ENCODE results near the gene PASK.

PASK gene

GRCh38 chr2:241139531-241140444 lies 9.5 kb downstream of the PASK start:
- no peak overlapping the region for H3K9ac ChIP-seq
- no peak overlapping the region for H3K4me3 ChIP-seq
- H3K27me3 ChIP-seq: no peaks in the 10 kb centered on the region
- no peak overlapping the region for H3K27ac ChIP-seq
- peaks cover 12% of the 10 kb centered on the region; the same call in 1 of the 2 replicates for H4K20me1 ChIP-seq
- TF ChIP-seq Cebpa-rat (IDR thresholded peaks at IDR 0.05): no peak
- no peaks in the 10 kb centered on the region for H3K4me1 ChIP-seq
- H3K9me3 ChIP-seq: no peaks in the 10 kb centered on the region
- no peak overlapping the region for H3K4me2 ChIP-seq
- peaks cover 97% of the 10 kb centered on the region for H3K36me3 ChIP-seq

- H3K9me3 ChIP-seq: no peaks in the 10 kb centered on the region
- peaks cover 12% of the 10 kb centered on the region; the same call in 1 of the 2 replicates for H4K20me1 ChIP-seq
- H3K4me3 ChIP-seq: no peak overlapping the region
- H3K9ac ChIP-seq: no peak overlapping the region
- TF ChIP-seq Cebpa-rat (IDR thresholded peaks at IDR 0.05): no peak
- no peaks in the 10 kb centered on the region for H3K4me1 ChIP-seq
- no peaks in the 10 kb centered on the region for H3K27me3 ChIP-seq
- H3K4me2 ChIP-seq: no peak overlapping the region
- peaks cover 97% of the 10 kb centered on the region for H3K36me3 ChIP-seq
- H3K27ac ChIP-seq: no peak overlapping the region
These were observed 10.8 kb downstream of the PASK start for GRCh38 chr2:241138471-241138870.

DNA sequence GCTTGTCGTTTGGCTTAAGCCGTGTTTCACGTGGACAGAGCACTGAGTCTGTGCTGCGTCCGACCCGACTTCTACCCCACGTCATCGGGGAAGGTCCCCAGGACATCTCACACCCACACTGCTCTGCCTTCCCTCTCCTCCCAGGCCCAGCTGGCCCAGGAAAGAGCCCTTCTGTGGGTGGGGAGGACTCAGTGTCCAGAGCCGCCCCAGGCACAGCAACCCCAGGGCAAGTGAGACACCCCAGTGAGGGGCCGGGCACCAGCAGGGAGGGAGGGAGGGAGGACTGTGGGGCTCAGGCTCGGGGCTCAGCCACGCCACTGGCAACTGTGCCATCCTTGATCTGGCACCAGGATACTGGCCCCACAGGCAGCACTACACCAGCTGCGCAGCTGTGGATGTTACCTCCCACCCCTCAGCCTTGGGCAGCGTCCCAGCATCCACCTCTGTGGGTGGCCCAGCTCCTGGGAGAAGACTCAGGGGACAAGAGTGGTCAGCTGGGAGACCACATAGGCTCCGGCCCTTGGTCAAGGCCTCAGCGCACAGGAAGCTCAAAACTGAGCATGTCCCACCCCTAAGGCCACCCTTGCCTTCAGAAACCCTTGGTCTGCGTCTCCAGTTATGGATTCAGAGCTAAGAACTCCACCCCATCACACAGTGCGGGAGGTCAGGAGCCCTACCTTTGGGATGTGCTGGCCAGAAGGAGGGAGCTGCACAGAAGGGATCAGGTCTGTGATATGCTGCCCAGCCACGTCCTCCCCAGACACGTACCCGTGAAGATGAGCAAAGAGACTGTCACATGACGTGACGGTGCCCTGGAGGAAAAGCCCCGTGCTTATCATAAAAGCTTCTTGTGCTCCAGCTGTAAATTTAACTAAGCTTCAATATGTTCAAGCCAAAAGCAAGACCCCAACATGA lies 11.7 kb downstream of the PASK start:
- no peak overlapping the region for H3K4me2 ChIP-seq
- H3K4me1 ChIP-seq: no peaks in the 10 kb centered on the region
- H3K9me3 ChIP-seq: no peaks in the 10 kb centered on the region
- H3K9ac ChIP-seq: no peak overlapping the region
- H3K36me3 ChIP-seq: peaks cover 99% of the 10 kb centered on the region
- H4K20me1 ChIP-seq: peaks cover 12% of the 10 kb centered on the region; the same call in 1 of the 2 replicates
- TF ChIP-seq Cebpa-rat (IDR thresholded peaks at IDR 0.05): no peak
- no peak overlapping the region for H3K4me3 ChIP-seq
- no peak overlapping the region for H3K27ac ChIP-seq
- no peaks in the 10 kb centered on the region for H3K27me3 ChIP-seq

DNA sequence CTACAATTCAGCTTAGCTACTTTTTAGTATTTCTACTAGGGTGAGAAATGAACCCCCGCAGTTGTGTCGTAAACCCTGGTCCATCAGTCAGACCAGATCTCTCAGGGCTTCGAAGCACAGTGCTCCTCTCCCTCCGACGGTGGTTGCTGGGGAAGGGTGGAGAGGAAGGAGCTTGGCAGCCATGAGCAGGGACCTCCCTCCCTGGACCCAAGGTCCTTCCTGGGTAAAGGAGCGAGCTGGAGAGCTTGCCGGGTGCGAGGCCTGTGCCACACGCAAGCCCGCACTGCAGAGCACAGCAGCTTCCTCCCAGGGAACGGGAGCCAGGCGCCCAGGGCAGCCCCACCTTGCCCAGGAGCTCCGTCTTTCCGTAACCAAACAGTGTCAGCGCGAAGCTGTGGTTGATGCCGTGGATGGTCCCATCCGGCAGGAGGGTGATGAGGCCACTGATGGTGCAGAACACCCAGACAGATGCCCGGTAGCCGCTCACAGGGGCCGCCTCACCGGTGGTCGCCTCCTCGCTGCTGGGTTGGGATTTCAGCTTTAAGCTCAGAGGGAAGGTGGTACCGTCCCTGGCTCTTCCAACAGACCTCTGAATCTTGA lies 12.5 kb downstream of the PASK start:
- Histone ChIP-seq H4K20me1 (peaks cover 10% of the 10 kb centered on the region; the same call in 1 of the 2 replicates), H3K4me3 (no peak overlapping the region), H3K36me3 (peaks cover 97% of the 10 kb centered on the region), H3K27ac (no peak overlapping the region), H3K27me3 (no peaks in the 10 kb centered on the region), H3K4me1 (no peaks in the 10 kb centered on the region), H3K9me3 (no peaks in the 10 kb centered on the region), H3K9ac (no peak overlapping the region), H3K4me2 (no peak overlapping the region)
- TF ChIP-seq Cebpa-rat (IDR thresholded peaks at IDR 0.05): no peak

- Histone ChIP-seq H3K27me3 (no peaks in the 10 kb centered on the region), H4K20me1 (peaks cover 4% of the 10 kb centered on the region; the same call in 1 of the 2 replicates), H3K4me1 (no peaks in the 10 kb centered on the region), H3K9ac (no peak overlapping the region), H3K4me2 (no peak overlapping the region), H3K36me3 (peaks cover 96% of the 10 kb centered on the region), H3K27ac (no peak overlapping the region), H3K4me3 (no peak overlapping the region), H3K9me3 (no peaks in the 10 kb centered on the region)
- TF ChIP-seq Cebpa-rat (IDR thresholded peaks at IDR 0.05): no peak
These were observed 13.1 kb downstream of the PASK start for GRCh38 chr2:241136191-241136590.

DNA sequence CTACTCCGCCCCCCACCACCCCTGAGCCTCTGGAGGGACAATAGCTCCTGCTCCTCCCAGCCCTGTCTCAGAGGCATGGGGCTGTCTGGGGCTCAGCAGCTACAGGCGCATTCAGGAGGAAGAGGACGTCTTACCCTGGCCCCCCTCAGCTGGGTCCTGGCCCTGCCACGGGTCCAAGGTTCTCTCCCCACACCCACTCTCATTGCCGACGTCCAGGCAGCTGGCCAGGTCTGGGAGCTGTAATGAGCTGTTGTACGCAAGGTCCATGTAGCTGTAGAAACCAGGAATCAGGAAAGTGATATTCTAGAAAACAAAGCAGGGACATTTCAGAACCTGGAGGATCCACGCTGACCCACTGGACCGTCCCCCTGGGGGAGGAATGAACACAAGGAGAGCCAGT lies 13.5 kb downstream of the PASK start:
- Histone ChIP-seq H3K9ac (no peak overlapping the region), H3K4me1 (no peaks in the 10 kb centered on the region), H3K4me3 (no peak overlapping the region), H3K27me3 (no peaks in the 10 kb centered on the region), H3K4me2 (no peak overlapping the region), H3K9me3 (no peaks in the 10 kb centered on the region), H4K20me1 (no peaks in the 10 kb centered on the region; the same call in 1 of the 2 replicates), H3K27ac (no peak overlapping the region), H3K36me3 (peaks cover 91% of the 10 kb centered on the region)
- no peak for TF ChIP-seq Cebpa-rat (IDR thresholded peaks at IDR 0.05)

GRCh38 chr2:241134711-241135110 lies 14.6 kb downstream of the PASK start:
- Histone ChIP-seq H3K9ac (no peak overlapping the region), H3K27me3 (no peaks in the 10 kb centered on the region), H4K20me1 (no peaks in the 10 kb centered on the region; the same call in 1 of the 2 replicates), H3K4me3 (no peak overlapping the region), H3K36me3 (peaks cover 91% of the 10 kb centered on the region), H3K9me3 (no peaks in the 10 kb centered on the region), H3K27ac (no peak overlapping the region), H3K4me2 (no peak overlapping the region), H3K4me1 (no peaks in the 10 kb centered on the region)
- TF ChIP-seq Cebpa-rat (IDR thresholded peaks at IDR 0.05): no peak

DNA sequence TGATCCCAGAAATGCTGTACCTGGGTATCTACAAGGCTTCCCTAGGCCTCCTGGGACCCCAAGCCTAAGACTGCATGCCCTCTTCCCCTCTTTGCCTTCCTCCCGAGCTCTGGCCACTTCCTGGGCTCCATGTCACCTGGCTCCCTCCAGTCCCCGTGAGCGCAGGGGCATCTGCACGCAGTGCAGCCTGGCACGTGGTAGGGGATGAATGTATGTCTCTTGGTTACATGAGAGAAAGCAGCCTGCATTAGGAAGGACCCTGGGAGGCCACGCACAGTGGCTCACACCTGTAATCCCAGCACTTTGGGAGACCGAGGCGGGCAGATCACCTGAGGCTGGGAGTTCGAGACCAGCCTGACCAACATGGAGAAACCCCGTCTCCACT lies 15.8 kb downstream of the PASK start:
- Histone ChIP-seq H3K4me3 (no peak overlapping the region), H4K20me1 (no peaks in the 10 kb centered on the region), H3K4me1 (no peaks in the 10 kb centered on the region), H3K9me3 (no peaks in the 10 kb centered on the region), H3K36me3 (peaks cover 91% of the 10 kb centered on the region), H3K27me3 (no peaks in the 10 kb centered on the region), H3K27ac (no peak overlapping the region), H3K9ac (no peak overlapping the region), H3K4me2 (no peak overlapping the region)
- no peak for TF ChIP-seq Cebpa-rat (IDR thresholded peaks at IDR 0.05)

DNA sequence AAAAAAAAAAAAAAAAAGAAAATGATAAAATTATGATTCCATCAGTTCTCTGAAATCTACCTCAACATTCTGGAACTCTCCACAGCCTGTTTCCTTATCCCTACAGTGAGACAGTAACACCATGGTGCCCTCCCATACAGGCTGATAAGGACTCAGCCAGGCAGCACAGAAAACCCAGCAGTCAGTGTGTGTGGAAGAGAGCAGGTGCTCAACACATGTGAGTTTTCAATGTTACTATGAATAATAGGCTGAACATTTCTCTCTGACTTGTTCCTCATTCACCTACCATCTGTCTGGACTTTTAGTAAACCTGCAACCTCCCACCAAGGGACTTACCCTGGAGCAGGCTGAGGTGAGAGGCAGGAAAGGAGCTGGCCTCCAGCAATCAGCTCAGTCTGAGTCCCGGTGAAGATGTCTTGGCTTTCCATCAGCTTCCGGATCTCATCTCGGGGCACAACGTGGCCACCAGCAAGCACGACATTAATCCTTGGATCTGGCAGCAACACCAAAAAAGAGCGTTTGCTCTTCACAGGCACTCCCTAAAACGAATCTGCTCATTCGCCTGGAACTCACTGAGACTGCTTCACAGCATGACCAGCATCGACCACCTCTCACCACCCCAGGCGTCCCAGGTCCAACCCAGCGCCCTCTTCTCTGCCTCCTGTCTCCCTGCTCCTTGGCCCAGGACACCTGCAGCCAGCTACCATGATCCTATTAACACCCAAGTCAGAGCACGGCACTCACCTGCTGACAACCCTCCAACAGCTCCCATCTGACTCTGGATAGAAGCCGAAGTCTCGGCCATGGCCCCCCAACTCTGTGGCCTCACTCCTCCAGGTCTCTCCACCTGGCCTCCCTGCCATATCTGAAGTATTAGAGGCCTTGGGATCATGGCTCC lies 16.5 kb downstream of the PASK start:
- H3K4me3 ChIP-seq: no peak overlapping the region
- peaks cover 91% of the 10 kb centered on the region for H3K36me3 ChIP-seq
- H3K27me3 ChIP-seq: no peaks in the 10 kb centered on the region
- H3K4me2 ChIP-seq: no peak overlapping the region
- H4K20me1 ChIP-seq: no peaks in the 10 kb centered on the region
- H3K27ac ChIP-seq: no peak overlapping the region
- TF ChIP-seq Cebpa-rat (IDR thresholded peaks at IDR 0.05): no peak
- no peaks in the 10 kb centered on the region for H3K9me3 ChIP-seq
- no peaks in the 10 kb centered on the region for H3K4me1 ChIP-seq
- H3K9ac ChIP-seq: no peak overlapping the region

Data from BLaER1 (cell line).